H1 (cell line): Measurements from ENCODE around the gene SLC25A21. TPM values are rescaled to one million over a fixed set of nuclear protein-coding genes. Genes with fewer than 3 reads are reported as not detected.

Experiments used
- BACH1 ChIP-seq: IDR thresholded peaks from 2 replicates; pipeline ENCODE4 v1.6.1; 2012; ENCODE audit warnings: low read length, improper control_type of control experiment
- BCL11A ChIP-seq, 2 experiments: IDR thresholded peaks; one replicate each; pipeline ENCODE4 v1.6.1; 2011; ENCODE audit warnings: low read depth in 2 of 2, low read length in 2 of 2, mild to moderate bottlenecking in 2 of 2
- CBX5 ChIP-seq: fragments of 300-800, 300-1000 bp; sonication (generic); IDR thresholded peaks from 2 replicates; pipeline ENCODE4 v1.7.1; 2016; ENCODE audit warnings: antibody characterized with exemption, low read length, low read depth
- CEBPB ChIP-seq: IDR thresholded peaks from 2 replicates; pipeline ENCODE4 v1.6.1; 2012; ENCODE audit warnings: low read depth, low read length
- EP300 ChIP-seq, 2 experiments: IDR thresholded peaks; 1 replicate in 1 of 2; 2 replicates in 1 of 2; pipeline ENCODE4 v1.6.1; 2011 to 2012; ENCODE audit warnings: low read depth in 2 of 2, low read length in 2 of 2, mild to moderate bottlenecking in 2 of 2, borderline replicate concordance in 1 of 2, inconsistent platforms in 1 of 2, moderate library complexity in 1 of 2
- JUN ChIP-seq: IDR thresholded peaks from 2 replicates; pipeline ENCODE4 v1.6.1; 2011; ENCODE audit warnings: low read depth, mild to moderate bottlenecking, improper control_type of control experiment, low read length
- KDM4A ChIP-seq: IDR thresholded peaks from one replicate; pipeline ENCODE4 v1.7.1; 2012; ENCODE audit warnings: low read depth, mild to moderate bottlenecking, moderate library complexity, low read length, inconsistent platforms; ENCODE audit not compliant: severe bottlenecking
- NRF1 ChIP-seq: IDR thresholded peaks from 2 replicates; pipeline ENCODE4 v1.6.1; 2011; ENCODE audit warnings: mild to moderate bottlenecking, low read depth, low read length, improper control_type of control experiment
- PHF8 ChIP-seq: fragments of 200-600 bp; sonication (generic); conservative IDR thresholded peaks from 2 replicates; pipeline ENCODE4 v1.7.1; 2012; ENCODE audit warnings: low read depth, mild to moderate bottlenecking, inconsistent platforms, low read length, moderate library complexity
- POU5F1 ChIP-seq: IDR thresholded peaks from 2 replicates; pipeline ENCODE4 v1.6.1; 2011; ENCODE audit warnings: low read depth, mild to moderate bottlenecking, low read length, moderate library complexity
- RFX5 ChIP-seq: IDR thresholded peaks from 2 replicates; pipeline ENCODE4 v1.6.1; 2011; ENCODE audit warnings: low read depth, low read length, improper control_type of control experiment, borderline replicate concordance
- RNF2 ChIP-seq: fragments of 200-900, 300-1000 bp; sonication (generic); IDR thresholded peaks from 2 replicates; pipeline ENCODE4 v1.7.1; 2016; ENCODE audit warnings: borderline replicate concordance, low read depth, mild to moderate bottlenecking, antibody characterized with exemption, low read length; ENCODE audit not compliant: poor library complexity, severe bottlenecking; ENCODE audit errors: missing control alignments
- SIRT6 ChIP-seq: IDR thresholded peaks from one replicate; pipeline ENCODE4 v1.7.1; 2012; ENCODE audit warnings: low read length, inconsistent platforms
- SP2 ChIP-seq: IDR thresholded peaks from 2 replicates; pipeline ENCODE4 v1.6.1; 2012; ENCODE audit warnings: mild to moderate bottlenecking, low read length, inconsistent platforms
- TAF1 ChIP-seq: IDR thresholded peaks from 2 replicates; pipeline ENCODE4 v1.6.1; 2011; ENCODE audit warnings: mild to moderate bottlenecking, low read depth, low read length
- TAF7 ChIP-seq: optimal IDR thresholded peaks from 2 replicates; pipeline ENCODE3; 2011; ENCODE audit warnings: low read depth, mild to moderate bottlenecking, inconsistent platforms, low read length, moderate library complexity, borderline replicate concordance
- TBP ChIP-seq: IDR thresholded peaks from 2 replicates; pipeline ENCODE4 v1.6.1; 2011; ENCODE audit warnings: low read depth, low read length, improper control_type of control experiment
- USF2 ChIP-seq: IDR thresholded peaks from 2 replicates; pipeline ENCODE4 v1.6.1; 2011; ENCODE audit warnings: low read length, improper control_type of control experiment
- polyA plus RNA-seq, 7 experiments: library from polyadenylated mRNA; depleted of rRNA in 3 of 7; stranded (reverse) in 5 of 7; unstranded in 2 of 7; fragments of >200 nt in 5 of 7; fragments of 200-250 nt in 2 of 7; gene quantifications; 1 replicate in 5 of 7; 2 replicates in 1 of 7; 4 replicates in 1 of 7; pipeline versions ENCODE4 v1.2.1 to v1.2.3, GENCODE V29; 2011 to 2013; ENCODE audit warnings: missing spikeins in 2 of 7, mixed read lengths in 2 of 7
- total RNA-seq: library from RNA; stranded (reverse); fragmentation: NEBNext Ultra II Directional; extraction: Animal tissue kit (Norgen Biotek cat#: 25700); gene quantifications from 2 replicates; pipeline ENCODE4 v1.2.1, GENCODE V29; 2021
- TF ChIP-seq, protein P1 (sequence below): IDR thresholded peaks from 2 replicates; pipeline ENCODE4 v1.6.1; 2012; ENCODE audit warnings: low read length, inconsistent platforms

SLC25A21 gene
- total and polyA plus RNA-seq, 2 of the 8 experiments (the other 6 are each of a cell fraction or from before 2014, with no cell fraction given): 6.9 to 15.7 TPM

DNA sequence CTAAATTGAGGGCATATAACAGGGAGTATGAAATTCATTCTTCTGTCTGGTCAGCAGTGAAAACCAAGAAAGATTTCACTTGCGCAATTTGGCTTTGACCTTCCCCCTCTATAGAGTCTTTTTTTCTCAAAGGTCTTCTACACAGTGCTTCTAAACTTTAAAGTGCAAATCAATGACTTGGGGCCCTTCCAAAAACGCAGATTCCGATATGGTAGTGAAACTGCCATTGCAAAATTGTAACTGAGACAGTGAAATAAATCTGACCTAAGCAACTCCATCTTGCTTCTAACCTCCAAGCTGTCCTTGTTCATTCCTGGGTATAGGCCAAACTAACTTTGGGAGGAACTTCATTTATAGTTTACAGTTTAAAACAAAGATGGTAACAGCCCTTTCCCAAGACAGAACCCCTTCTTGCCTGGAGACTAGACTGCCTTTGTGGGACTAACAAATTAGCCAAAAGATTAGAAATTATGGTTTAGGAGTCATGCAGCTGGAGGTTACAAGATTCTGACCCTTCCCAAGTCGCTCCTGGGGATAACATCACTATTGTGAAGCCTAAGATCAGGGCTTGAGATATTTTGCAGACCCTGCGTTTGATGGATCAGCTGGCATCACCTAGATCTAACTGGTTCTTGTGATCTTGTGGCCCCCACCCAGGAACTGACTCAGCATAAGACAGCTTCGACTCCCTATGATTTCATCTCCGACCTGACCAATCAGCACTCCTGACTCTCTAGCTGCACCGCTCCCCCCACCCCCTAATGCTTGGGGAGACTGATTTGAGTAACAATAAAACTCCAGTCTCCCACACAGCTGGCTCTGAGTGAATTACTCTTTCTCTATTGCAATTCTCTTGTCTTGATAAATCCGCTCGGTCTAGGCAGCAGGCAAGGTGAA lies 5.0 kb downstream of the SLC25A21 start (continued):
- TF ChIP-seq BCL11A (IDR thresholded peaks at IDR 0.05; ENCODE audit: low read depth in 2 of 2, low read length in 2 of 2): no peak
- no peak for TF ChIP-seq POU5F1
- no peak for TF ChIP-seq TAF7
- TF ChIP-seq TBP: no peak
- no peak for TF ChIP-seq RNF2
- TF ChIP-seq SP2: no peak
- TF ChIP-seq USF2: no peak
- TF ChIP-seq NRF1: no peak
- TF ChIP-seq SIRT6: no peak
- TF ChIP-seq RFX5: no peak
- TF ChIP-seq PHF8: no peak
- TF ChIP-seq BACH1: peak; percentile 92
- 0 out of 2 replicates have a peak, but pooled peaks have one; percentile 35 for TF ChIP-seq TAF1
- TF ChIP-seq CEBPB: peak; percentile 74
- no peak for TF ChIP-seq KDM4A
- TF ChIP-seq EP300 (IDR thresholded peaks at IDR 0.05; ENCODE audit: borderline replicate concordance in 1 of 2, low read depth in 2 of 2, low read length in 2 of 2): no peak
- no peak for TF ChIP-seq CBX5
- TF ChIP-seq, protein P1, sequence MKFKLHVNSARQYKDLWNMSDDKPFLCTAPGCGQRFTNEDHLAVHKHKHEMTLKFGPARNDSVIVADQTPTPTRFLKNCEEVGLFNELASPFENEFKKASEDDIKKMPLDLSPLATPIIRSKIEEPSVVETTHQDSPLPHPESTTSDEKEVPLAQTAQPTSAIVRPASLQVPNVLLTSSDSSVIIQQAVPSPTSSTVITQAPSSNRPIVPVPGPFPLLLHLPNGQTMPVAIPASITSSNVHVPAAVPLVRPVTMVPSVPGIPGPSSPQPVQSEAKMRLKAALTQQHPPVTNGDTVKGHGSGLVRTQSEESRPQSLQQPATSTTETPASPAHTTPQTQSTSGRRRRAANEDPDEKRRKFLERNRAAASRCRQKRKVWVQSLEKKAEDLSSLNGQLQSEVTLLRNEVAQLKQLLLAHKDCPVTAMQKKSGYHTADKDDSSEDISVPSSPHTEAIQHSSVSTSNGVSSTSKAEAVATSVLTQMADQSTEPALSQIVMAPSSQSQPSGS: peak; percentile 79
- no peak for TF ChIP-seq JUN
- TF ChIP-seq, all 59 proteins: peak for 11
